ENCODE measurements around the gene PADI2.

Gene PADI2

DNA sequence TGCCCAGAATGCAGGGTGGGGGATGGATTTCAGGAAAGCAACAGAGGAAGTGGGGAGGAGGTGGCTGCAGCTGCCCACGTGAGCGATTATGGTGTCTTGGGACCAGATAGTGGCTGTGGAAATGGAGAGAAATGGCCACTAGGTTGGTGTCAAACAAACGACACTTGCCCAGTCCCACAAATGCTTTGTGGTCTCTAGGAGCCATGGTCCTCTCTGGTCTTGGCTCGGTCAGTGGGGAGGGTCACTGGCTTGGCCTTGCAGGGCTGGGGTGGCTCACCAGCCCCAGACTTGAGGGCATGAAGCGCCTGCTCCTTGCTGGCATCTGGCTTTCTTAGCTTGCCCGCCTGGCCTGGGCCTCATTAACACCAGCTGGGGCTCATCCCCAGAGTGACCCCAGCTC lies 7.2 kb downstream of the PADI2 start:
- DNase-seq, result no peak

DNA sequence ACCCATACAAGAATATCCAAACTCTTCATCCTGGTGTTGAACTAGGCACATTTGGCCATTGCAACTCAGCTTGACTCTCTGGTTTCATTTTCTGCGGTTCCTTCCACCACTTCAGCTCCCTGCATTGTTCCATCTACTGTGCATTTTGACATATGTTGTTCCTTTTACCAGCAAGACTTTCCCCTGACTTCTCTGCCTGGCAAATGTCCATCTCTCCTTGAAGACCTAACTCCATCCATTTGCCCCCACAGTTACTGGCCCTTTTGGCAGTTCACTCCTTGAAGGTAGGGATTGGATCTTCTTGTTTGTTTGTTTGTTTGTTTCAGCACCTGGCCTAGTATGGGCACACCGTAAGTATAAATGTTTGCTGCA lies 8.7 kb downstream of the PADI2 start:
- DNase-seq, result no peak

DNA sequence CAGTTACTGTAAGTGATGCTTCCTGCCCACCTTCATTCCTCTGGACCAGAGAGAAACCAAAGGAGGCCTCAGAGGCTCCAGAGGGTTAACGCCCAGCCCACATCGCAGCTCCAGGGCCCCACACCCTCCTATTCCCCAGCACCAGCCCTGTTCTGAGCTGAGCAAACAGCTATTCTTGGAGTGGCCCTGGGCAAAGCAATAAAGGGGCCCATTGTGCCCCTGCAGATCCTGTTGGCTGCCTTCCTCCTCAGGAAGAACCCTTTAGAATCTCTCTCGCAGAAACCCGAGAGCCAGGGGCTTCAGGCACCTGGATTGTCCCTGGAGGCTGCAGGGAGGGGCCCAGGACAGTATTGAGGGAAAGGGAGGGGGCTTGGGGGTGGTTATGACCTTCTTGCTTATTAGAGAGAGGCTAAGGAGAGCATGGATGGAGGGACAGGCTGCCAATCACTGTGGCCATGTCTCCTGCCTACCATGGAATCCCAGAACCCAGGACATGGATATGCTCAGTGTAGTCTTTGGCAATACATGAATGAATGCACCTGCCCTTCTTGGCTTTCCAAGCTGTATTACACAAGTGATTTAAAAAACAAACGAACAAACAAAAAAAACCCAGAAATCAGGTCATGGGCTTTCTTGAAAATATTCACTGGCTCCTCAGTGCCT lies 9.2 kb downstream of the PADI2 start:
- DNase-seq, result no peak

- no peak for DNase-seq
Observed at GRCh38 chr1:17108786-17109185, 10.5 kb downstream of the PADI2 start.

DNA sequence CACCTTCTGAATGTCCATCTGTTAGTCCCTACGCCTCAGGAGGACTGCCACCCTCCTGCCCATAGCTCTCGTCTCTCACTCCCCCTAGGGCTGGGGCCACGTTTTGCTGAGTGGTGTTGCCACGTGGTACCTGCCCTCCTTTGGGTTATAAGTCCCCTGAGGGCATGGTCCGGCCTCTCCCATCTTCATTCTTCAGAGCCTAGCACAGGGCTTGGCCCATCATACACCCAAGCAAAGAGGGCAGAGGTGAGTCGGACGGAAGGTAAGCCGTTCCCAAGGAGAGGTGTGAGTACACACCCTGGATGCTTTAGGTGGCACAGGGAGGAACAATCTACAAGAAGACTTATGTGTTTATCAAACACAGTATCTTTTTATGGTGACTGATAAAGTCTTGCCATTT lies 10.9 kb downstream of the PADI2 start:
- no peak for DNase-seq

GRCh38 chr1:17104782-17105181 lies 14.5 kb downstream of the PADI2 start:
- DNase-seq, result no peak

DNA sequence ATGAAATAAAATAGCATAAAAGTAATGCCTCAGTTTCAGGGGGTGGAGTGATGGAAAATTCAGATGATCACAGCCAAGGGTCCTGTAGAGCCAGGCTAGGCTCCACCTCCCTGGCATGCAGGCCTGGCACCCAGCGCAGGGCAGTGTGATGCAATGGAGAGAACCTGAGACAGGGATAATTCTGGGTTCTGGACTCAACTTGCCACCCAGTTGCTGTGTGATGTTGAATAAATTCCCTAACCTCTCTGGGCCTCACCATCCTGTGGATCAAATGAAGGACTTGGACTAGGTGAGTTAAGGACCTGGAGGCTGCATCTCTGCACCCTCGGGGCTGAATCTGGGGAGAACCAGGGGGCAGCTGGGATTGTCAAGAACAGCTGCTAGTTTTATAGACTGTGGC lies 17.0 kb downstream of the PADI2 start:
- no peak for DNase-seq

DNA sequence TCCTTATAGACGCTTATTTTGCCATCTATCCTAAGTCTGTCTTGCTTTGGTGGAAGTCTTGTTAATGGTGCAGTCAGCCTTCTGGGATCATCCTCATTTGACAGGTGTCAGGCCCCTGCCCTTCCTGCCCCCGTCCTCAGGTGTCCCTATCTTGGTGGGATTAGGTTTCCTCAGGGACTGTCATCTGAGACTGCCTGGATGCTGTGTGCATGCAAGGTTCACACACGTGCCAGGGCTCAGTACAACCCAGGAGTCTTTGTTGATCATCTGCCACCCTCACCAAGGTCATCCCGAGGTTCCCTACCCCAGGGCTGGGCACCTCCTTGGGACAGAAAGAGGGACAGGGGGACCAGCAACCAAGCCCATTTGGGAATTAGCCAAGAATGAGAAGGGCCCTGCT lies 18.0 kb downstream of the PADI2 start:
- no peak for DNase-seq

DNA sequence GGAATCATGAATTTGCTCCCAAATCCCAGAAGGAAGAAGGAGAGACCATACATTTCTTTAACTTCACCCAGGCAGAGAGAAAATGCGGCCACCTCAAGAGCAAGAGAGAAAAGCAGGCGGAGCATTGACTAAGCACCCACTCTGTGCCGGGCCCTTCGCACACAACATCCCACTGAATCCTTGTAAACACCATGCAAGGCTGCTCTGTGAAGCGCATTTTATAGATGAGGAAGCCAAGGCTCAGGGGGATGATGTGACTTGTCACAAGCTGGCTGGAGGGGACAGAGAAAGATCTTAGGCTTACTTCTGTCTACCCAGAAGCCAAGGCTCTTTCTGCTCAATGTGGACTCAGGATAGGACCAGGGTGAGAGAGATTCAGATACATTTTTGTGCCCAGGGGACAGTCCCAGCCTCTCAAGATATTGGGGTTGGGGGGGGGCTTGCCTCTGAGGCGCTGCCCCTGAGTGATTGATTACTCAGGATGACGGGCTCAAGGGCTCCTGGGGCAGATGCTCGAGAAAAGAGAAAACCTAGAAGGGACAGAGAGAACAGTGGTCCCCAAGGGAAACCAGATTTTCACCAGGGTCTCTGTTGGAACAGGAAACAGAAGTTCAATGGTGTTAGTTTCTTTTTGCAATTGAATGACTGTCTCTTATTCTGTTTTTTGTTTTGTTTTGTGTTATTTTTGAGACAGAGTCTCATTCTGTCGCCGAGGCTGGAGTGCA lies 19.5 kb downstream of the PADI2 start:
- no peak for DNase-seq

- no peak for DNase-seq
Observed at GRCh38 chr1:17098446-17099317, 20.6 kb downstream of the PADI2 start.

- no peak for DNase-seq
Observed at GRCh38 chr1:17097787-17098186, 21.5 kb downstream of the PADI2 start.

DNA sequence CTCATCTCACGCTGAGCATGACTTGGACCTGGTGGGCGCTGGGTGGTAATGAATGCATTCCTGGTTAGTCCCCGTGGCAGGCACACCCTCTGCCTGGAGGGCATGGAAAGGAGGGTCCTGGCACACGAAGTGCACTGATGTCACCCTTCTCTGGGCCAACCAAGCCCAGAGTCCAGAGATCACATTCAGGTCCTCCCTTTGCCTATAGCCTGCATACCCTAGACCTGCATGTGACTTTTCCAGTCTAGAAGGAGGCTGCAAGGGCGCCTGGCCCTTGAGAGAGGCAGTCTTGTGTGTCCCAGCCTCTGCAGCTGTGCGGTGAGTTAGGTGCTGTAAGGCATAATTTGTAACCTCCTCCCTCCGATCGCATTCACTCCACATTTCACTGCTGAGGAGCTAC lies 22.1 kb downstream of the PADI2 start:
- no peak for DNase-seq

- DNase-seq, result no peak
Observed at GRCh38 chr1:17096584-17096983, 22.7 kb downstream of the PADI2 start.

DNA sequence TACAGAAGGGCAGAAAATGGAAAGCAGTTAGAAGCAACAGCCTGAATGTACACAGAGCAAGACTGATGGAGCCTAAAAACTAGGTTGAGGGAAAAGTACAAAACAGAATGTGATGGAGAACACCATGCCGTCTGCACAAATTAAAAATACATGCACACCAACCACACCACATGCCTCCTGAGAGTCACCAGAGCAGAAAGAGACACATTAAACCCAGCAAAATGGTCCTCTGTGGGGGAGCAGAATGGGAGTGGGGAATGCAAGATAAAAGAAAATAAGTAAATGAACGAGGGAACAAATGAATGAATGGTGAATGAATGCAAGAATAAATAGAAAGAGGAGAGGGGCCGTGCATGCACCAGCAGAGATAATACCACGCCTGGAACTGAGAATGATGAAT lies 24.1 kb downstream of the PADI2 start:
- no peak for DNase-seq

GRCh38 chr1:17094664-17095063 lies 24.6 kb downstream of the PADI2 start:
- DNase-seq, result no peak

DNA sequence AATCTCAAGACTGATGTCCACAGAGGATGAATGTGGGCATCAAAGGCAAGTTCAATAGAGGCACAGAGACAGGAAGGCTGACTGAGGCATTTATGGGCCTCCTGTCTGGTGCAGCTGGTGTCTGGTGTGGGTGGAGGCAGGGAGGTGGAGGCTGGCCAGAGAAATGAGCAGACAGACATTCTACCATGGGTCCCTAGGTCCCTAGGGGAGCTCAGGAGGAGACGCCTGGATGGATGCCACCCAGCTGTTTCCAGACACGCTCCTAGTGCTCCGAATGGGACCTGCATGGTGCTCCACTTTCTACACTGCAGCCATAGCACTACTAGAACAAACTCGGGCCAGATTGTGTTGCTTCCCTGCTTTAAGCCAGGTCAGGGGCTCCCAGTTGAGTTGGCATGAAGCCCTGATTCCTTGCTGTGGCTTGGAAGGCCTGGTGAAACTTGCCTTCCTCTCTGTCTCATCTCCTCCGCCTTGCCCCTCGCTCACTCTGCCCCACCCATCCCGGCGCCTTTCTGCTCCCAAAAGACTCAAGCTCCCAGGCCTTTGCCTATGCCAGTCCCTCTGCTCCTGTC lies 25.3 kb downstream of the PADI2 start:
- DNase-seq, result no peak

GRCh38 chr1:17091252-17091651 lies 28.0 kb downstream of the PADI2 start:
- DNase-seq, result no peak

DNA sequence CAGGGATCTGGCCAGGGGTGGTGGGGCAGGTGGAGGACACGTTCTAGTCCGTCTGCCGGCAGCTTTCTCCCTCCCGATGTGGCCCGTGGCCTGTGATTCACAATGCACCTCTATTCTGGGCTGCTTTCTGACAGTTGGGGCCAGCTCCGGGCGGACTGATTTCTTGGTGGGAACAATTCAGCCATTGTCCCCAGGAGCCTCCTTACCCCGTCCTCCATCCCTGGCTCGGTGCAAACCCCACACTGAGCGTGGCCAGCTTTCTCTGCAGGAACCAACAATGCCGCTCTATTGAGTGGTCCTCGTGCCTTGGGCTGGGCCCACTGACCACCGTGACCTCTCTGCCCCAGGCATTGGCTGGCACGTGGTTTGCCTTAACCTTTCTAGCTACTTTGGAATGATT lies 29.7 kb downstream of the PADI2 start:
- DNase-seq, result no peak

- no peak for DNase-seq
Observed at GRCh38 chr1:17086751-17087150, 32.5 kb downstream of the PADI2 start.

- DNase-seq, result no peak
Observed at GRCh38 chr1:17084787-17085186, 34.5 kb downstream of the PADI2 start.

DNA sequence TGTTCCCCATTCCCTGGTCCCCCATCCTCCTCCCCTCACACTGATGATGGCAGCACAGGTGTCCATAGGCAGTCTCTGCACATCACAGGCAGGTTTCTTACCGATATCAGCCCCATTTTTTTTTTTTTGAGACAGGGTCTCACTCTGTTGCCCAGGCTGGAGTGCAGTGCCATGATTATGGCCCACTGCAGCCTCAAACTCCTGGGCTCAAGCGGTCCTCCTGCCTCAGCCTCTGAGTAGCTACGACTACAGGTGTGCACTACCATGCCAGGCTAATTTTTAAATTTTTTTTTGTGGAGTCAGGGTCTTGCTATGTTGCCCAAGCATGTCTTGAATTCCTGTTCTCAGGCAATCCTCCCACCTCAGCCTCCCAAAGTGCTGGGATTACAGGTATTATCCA lies 36.5 kb downstream of the PADI2 start:
- DNase-seq, result no peak

DNA sequence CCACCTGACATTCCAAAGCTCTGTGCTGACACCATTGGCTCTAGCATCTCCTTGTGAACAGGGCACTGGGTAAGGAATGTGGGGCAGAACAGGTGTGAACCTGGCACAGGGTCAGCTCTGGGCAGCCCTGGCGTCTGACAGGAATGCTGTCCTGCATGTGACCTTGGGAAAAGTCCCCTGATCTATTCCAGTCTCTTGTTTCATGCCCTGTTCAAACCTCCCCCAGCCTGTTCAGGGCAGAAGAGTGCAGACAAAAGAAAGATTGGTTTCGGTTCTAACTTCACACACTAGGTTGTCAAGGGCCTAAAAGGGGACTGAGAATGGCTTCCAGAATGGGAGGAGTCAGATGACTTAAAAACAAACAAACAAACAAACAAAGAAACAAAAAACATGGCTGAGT lies 37.8 kb downstream of the PADI2 start:
- DNase-seq, result no peak

- DNase-seq, result no peak
Observed at GRCh38 chr1:17080880-17081279, 38.4 kb downstream of the PADI2 start.
